ELF-1 (cell line): ENCODE measurements around the gene PCID2.
"Not testable (repeated sequence)": the region's sequence is repeated elsewhere in the genome, so short reads cannot be mapped to it uniquely, and the experiment has no call there.

Experiments used
- DNase-seq: peaks from one replicate; pipeline ENCODE4 v3.0.0-alpha.2; 2016; ENCODE audit warnings: low read depth, low spot score

PCID2 gene

GRCh38 chr13:113208421-113209335 lies at the start of gene PCID2:
PCID2 (minus strand) TSS chr13:113208669; CDS start chr13:113208634, 35 bp downstream.
- peak; percentile 96 for DNase-seq

- not testable (repeated sequence) for DNase-seq
Observed at GRCh38 chr13:113257908-113258307, 49.4 kb upstream of the PCID2 start.

GRCh38 chr13:113252516-113253095 lies 44.1 kb upstream of the PCID2 start:
- no peak for DNase-seq

- DNase-seq = no peak
Observed at GRCh38 chr13:113245849-113246796, 37.7 kb upstream of the PCID2 start.

- no peak for DNase-seq
Observed at GRCh38 chr13:113243847-113244246, 35.4 kb upstream of the PCID2 start.

- not testable (repeated sequence) for DNase-seq
Observed at GRCh38 chr13:113241623-113242022, 33.2 kb upstream of the PCID2 start.

GRCh38 chr13:113239986-113240385 lies 31.5 kb upstream of the PCID2 start:
- no peak for DNase-seq

GRCh38 chr13:113239357-113239756 lies 30.9 kb upstream of the PCID2 start:
- DNase-seq = no peak

- DNase-seq = no peak
Observed at GRCh38 chr13:113238536-113238935, 30.1 kb upstream of the PCID2 start.

GRCh38 chr13:113233101-113233500 lies 24.6 kb upstream of the PCID2 start:
- DNase-seq = no peak

- DNase-seq = no peak
Observed at GRCh38 chr13:113232208-113233003, 23.9 kb upstream of the PCID2 start.

GRCh38 chr13:113231306-113232207 lies 23.1 kb upstream of the PCID2 start:
- DNase-seq = no peak

GRCh38 chr13:113229791-113230190 lies 21.3 kb upstream of the PCID2 start:
- no peak for DNase-seq

- DNase-seq = no peak
Observed at GRCh38 chr13:113229161-113229560, 20.7 kb upstream of the PCID2 start.

GRCh38 chr13:113226873-113227450 lies 18.5 kb upstream of the PCID2 start:
- DNase-seq = peak; percentile 58

- DNase-seq = no peak
Observed at GRCh38 chr13:113225515-113225914, 17.0 kb upstream of the PCID2 start.

GRCh38 chr13:113224486-113224885 lies 16.0 kb upstream of the PCID2 start:
- no peak for DNase-seq

- no peak for DNase-seq
Observed at GRCh38 chr13:113223070-113223469, 14.6 kb upstream of the PCID2 start.

- no peak for DNase-seq
Observed at GRCh38 chr13:113220877-113221276, 12.4 kb upstream of the PCID2 start.
